Mesothelial cell of epicardium (in vitro differentiated cells): ENCODE measurements around the gene CNTN1. TPM values are rescaled to one million over a fixed set of nuclear protein-coding genes. Genes with fewer than 3 reads are reported as not detected.

Experiments
- DNase-seq, 2 experiments: peaks; one replicate each; pipeline ENCODE4 v3.0.0; 2021; ENCODE audit warnings: low spot score in 2 of 2; ENCODE audit not compliant: unreplicated experiment in 2 of 2
- H3K27ac Mint-ChIP-seq: 2 replicates; pipeline ENCODE4 v1.8.0; 2021; ENCODE audit warnings: mixed read lengths
- H3K27me3 Mint-ChIP-seq: 2 replicates; pipeline ENCODE4 v1.8.0; 2021; ENCODE audit warnings: low read depth, mixed read lengths
- H3K36me3 Mint-ChIP-seq: 2 replicates; pipeline ENCODE4 v1.8.0; 2021; ENCODE audit warnings: mixed read lengths
- H3K4me1 Mint-ChIP-seq: 2 replicates; pipeline ENCODE4 v1.8.0; 2021; ENCODE audit warnings: mixed read lengths
- H3K4me3 Mint-ChIP-seq: 2 replicates; pipeline ENCODE4 v1.8.0; 2021; ENCODE audit warnings: mild to moderate bottlenecking, moderate library complexity, mixed read lengths
- H3K9me3 Mint-ChIP-seq: 2 replicates; pipeline ENCODE4 v1.8.0; 2021; ENCODE audit warnings: mixed read lengths
- CTCF ChIP-seq: fragments of 200-600 bp; sonication (generic); IDR thresholded peaks from one replicate; pipeline ENCODE4 v1.5.0; 2021; ENCODE audit warnings: antibody characterized with exemption; ENCODE audit not compliant: unreplicated experiment
- total RNA-seq: library from RNA; stranded (reverse); gene quantifications from 3 replicates; pipeline ENCODE4 v1.2.1, GENCODE V29; 2021

CNTN1 gene
- total RNA-seq, 1 donor from 2014 or later: 22.4 TPM

- no peak for DNase-seq
- peak; percentile 86 for TF ChIP-seq CTCF
- H3K27ac Mint-ChIP-seq: no peak overlapping the region
- no peak overlapping the region for H3K4me3 Mint-ChIP-seq
- peaks cover 27% of the 10 kb centered on the region for H3K4me1 Mint-ChIP-seq
- H3K36me3 Mint-ChIP-seq: no peaks in the 10 kb centered on the region
- no peaks in the 10 kb centered on the region for H3K27me3 Mint-ChIP-seq
- no peaks in the 10 kb centered on the region for H3K9me3 Mint-ChIP-seq
Measured at GRCh38 chr12:40946612-40947194, 254.5 kb downstream of the CNTN1 start.

- Mint-ChIP-seq H3K27me3 (no peaks in the 10 kb centered on the region), H3K27ac (no peak overlapping the region), H3K4me1 (peaks cover 23% of the 10 kb centered on the region), H3K4me3 (no peak overlapping the region), H3K9me3 (no peaks in the 10 kb centered on the region), H3K36me3 (no peaks in the 10 kb centered on the region)
- TF ChIP-seq CTCF: no peak
- DNase-seq: no peak
Measured at GRCh38 chr12:40947797-40948196, 255.6 kb downstream of the CNTN1 start.

GRCh38 chr12:40953076-40953475 is 260.8 kb downstream of the CNTN1 start:
- Mint-ChIP-seq H3K4me3 (no peak overlapping the region), H3K27me3 (no peaks in the 10 kb centered on the region), H3K36me3 (no peaks in the 10 kb centered on the region), H3K27ac (no peak overlapping the region), H3K4me1 (peaks cover 7% of the 10 kb centered on the region), H3K9me3 (peaks cover 8% of the 10 kb centered on the region)
- TF ChIP-seq CTCF: no peak
- DNase-seq: no peak

GRCh38 chr12:40957417-40957816 is 265.2 kb downstream of the CNTN1 start:
- Mint-ChIP-seq H3K36me3 (no peaks in the 10 kb centered on the region), H3K4me3 (no peak overlapping the region), H3K27ac (no peak overlapping the region), H3K4me1 (no peaks in the 10 kb centered on the region), H3K27me3 (no peaks in the 10 kb centered on the region), H3K9me3 (peaks cover 11% of the 10 kb centered on the region)
- no peak for DNase-seq
- no peak for TF ChIP-seq CTCF

GRCh38 chr12:40959041-40959440 is 266.8 kb downstream of the CNTN1 start:
- Mint-ChIP-seq H3K4me3 (no peak overlapping the region), H3K36me3 (no peaks in the 10 kb centered on the region), H3K27ac (no peak overlapping the region), H3K9me3 (peaks cover 11% of the 10 kb centered on the region), H3K4me1 (peaks cover 2% of the 10 kb centered on the region), H3K27me3 (no peaks in the 10 kb centered on the region)
- DNase-seq: no peak
- no peak for TF ChIP-seq CTCF

GRCh38 chr12:40963751-40964150 is 271.5 kb downstream of the CNTN1 start:
- no peak for DNase-seq
- Mint-ChIP-seq H3K27ac (no peak overlapping the region), H3K4me3 (no peak overlapping the region), H3K27me3 (no peaks in the 10 kb centered on the region), H3K9me3 (peaks cover 3% of the 10 kb centered on the region), H3K36me3 (no peaks in the 10 kb centered on the region), H3K4me1 (peaks cover 5% of the 10 kb centered on the region)
- no peak for TF ChIP-seq CTCF
